Tibial nerve (tissue), 4 donors: ENCODE results near the gene NINL.

Source experiments
- EP300 ChIP-seq, 2 donors: sonication (generic); formaldehyde crosslinking; IDR thresholded peaks; one replicate each; pipeline ENCODE4 v1.6.1; 2017; ENCODE audit warnings: antibody characterized with exemption in 2 of 2, mild to moderate bottlenecking in 1 of 2
- TF ChIP-seq, protein P1 (sequence below), 5 experiments: fragments of 200-600 bp in 3 of 5; fragments of 450-650 bp in 2 of 5; sonication (generic) in 3 of 5; IDR thresholded peaks; one replicate each; pipeline ENCODE4 v1.5.1; 2016 to 2019; ENCODE audit warnings: antibody characterized with exemption in 5 of 5, mild to moderate bottlenecking in 3 of 5, moderate library complexity in 2 of 5

- TF ChIP-seq, protein P1, sequence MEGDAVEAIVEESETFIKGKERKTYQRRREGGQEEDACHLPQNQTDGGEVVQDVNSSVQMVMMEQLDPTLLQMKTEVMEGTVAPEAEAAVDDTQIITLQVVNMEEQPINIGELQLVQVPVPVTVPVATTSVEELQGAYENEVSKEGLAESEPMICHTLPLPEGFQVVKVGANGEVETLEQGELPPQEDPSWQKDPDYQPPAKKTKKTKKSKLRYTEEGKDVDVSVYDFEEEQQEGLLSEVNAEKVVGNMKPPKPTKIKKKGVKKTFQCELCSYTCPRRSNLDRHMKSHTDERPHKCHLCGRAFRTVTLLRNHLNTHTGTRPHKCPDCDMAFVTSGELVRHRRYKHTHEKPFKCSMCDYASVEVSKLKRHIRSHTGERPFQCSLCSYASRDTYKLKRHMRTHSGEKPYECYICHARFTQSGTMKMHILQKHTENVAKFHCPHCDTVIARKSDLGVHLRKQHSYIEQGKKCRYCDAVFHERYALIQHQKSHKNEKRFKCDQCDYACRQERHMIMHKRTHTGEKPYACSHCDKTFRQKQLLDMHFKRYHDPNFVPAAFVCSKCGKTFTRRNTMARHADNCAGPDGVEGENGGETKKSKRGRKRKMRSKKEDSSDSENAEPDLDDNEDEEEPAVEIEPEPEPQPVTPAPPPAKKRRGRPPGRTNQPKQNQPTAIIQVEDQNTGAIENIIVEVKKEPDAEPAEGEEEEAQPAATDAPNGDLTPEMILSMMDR (IDR thresholded peaks at IDR 0.05): no peak
- TF ChIP-seq EP300 (IDR thresholded peaks at IDR 0.05): no peak
Observed at GRCh38 chr20:25565578-25566157, 19.7 kb downstream of the NINL start.
